Gastroesophageal sphincter (tissue), 4 donors: ENCODE results near the gene ZNF763. TPM values are rescaled to one million over a fixed set of nuclear protein-coding genes. Genes with fewer than 3 reads are reported as not detected.

Experiments
- ATAC-seq: fragments of 150-250 bp; one replicate; pipeline ENCODE4 v1.9.1; 2016; ENCODE audit warnings: mild to moderate bottlenecking, moderate library complexity
- H3K27ac ChIP-seq, 4 donors: fragments of 200-600 bp; sonication (generic) in 3 of 4; 1 replicate in 3 of 4; 2 replicates in 1 of 4; pipeline ENCODE4 v1.5.1; 2016 to 2019
- H3K27me3 ChIP-seq: fragments of 200-600 bp; sonication (generic); one replicate; pipeline ENCODE4 v1.5.1; 2019
- H3K36me3 ChIP-seq, 2 donors: fragments of 200-600 bp; sonication (generic); one replicate each; pipeline ENCODE4 v1.5.1; 2019; ENCODE audit warnings: control low read depth in 1 of 2
- H3K4me1 ChIP-seq, 3 donors: fragments of 200-600 bp; sonication (generic); 1 replicate in 2 of 3; 2 replicates in 1 of 3; pipeline ENCODE4 v1.5.1; 2016 to 2019; ENCODE audit warnings: control low read depth in 2 of 3
- H3K4me3 ChIP-seq, 2 donors: fragments of 200-600 bp; sonication (generic); one replicate each; pipeline ENCODE4 v1.5.1; 2019; ENCODE audit warnings: mild to moderate bottlenecking in 1 of 2, moderate library complexity in 1 of 2
- H3K9me3 ChIP-seq, 3 donors: fragments of 200-600 bp; sonication (generic); one replicate each; pipeline ENCODE4 v1.5.1; 2017 to 2019; ENCODE audit warnings: control low read depth in 2 of 3
- EP300 ChIP-seq: sonication (generic); formaldehyde crosslinking; IDR thresholded peaks from one replicate; pipeline ENCODE4 v1.6.1; 2017; ENCODE audit warnings: antibody characterized with exemption, mild to moderate bottlenecking
- POLR2A ChIP-seq, 2 donors: fragments of 450-650 bp; IDR thresholded peaks; one replicate each; pipeline ENCODE4 v1.6.1; 2017; ENCODE audit warnings: antibody characterized with exemption in 2 of 2, mild to moderate bottlenecking in 2 of 2, moderate library complexity in 1 of 2
- POLR2AphosphoS5 ChIP-seq: sonication (generic); formaldehyde crosslinking; IDR thresholded peaks from one replicate; pipeline ENCODE4 v1.6.1; 2017; ENCODE audit warnings: antibody characterized with exemption
- WGBS, 2 donors: methylation state at CpG; one replicate each; pipeline ENCODE4 v1.1.5; 2018; ENCODE audit warnings: low coverage in 1 of 2; 5-methylcytosine and 5-hydroxymethylcytosine counted together
- total RNA-seq, 4 donors: library from RNA; depleted of rRNA; stranded (reverse); fragments of >200 nt; gene quantifications; one replicate each; pipeline ENCODE4 v1.1.0, GENCODE V29; 2016
- TF ChIP-seq, protein P1 (sequence below), 4 experiments: fragments of 200-600 bp in 2 of 4; fragments of 450-650 bp in 2 of 4; sonication (generic) in 1 of 4; IDR thresholded peaks; one replicate each; pipeline ENCODE4 v1.5.1; 2017 to 2019; ENCODE audit warnings: antibody characterized with exemption in 4 of 4, mild to moderate bottlenecking in 2 of 4, moderate library complexity in 2 of 4

Gene ZNF763
- total RNA-seq, 4 donors from 2014 or later: 4.5 to 8.1 (median 5.1) TPM

GRCh38 chr19:11963566-11964355, 1.1 kb upstream of the ZNF763 start:
- Histone ChIP-seq H3K4me1 (peaks cover 0 to 28% (median 12%) of the 10 kb centered on the region in 3 donors), H3K27ac (peak overlapping the region in 3 of 4 donors; percentile 95 to 99 (median 98)), H3K9me3 (no peaks in the 10 kb centered on the region), H3K36me3 (no peaks in the 10 kb centered on the region), H3K27me3 (no peaks in the 10 kb centered on the region), H3K4me3 (peak overlapping the region in 1 of 2 donors; percentile 84)
- TF ChIP-seq, protein P1, sequence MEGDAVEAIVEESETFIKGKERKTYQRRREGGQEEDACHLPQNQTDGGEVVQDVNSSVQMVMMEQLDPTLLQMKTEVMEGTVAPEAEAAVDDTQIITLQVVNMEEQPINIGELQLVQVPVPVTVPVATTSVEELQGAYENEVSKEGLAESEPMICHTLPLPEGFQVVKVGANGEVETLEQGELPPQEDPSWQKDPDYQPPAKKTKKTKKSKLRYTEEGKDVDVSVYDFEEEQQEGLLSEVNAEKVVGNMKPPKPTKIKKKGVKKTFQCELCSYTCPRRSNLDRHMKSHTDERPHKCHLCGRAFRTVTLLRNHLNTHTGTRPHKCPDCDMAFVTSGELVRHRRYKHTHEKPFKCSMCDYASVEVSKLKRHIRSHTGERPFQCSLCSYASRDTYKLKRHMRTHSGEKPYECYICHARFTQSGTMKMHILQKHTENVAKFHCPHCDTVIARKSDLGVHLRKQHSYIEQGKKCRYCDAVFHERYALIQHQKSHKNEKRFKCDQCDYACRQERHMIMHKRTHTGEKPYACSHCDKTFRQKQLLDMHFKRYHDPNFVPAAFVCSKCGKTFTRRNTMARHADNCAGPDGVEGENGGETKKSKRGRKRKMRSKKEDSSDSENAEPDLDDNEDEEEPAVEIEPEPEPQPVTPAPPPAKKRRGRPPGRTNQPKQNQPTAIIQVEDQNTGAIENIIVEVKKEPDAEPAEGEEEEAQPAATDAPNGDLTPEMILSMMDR (IDR thresholded peaks at IDR 0.05): peak; percentile 73 to 91 (median 86)
- no peak for TF ChIP-seq POLR2AphosphoS5
- peak; percentile 64 for ATAC-seq
- WGBS, 2 donors: 26 to 46% methylated on average over 14 to 19 of the region's 26 CpGs

GRCh38 chr19:11964496-11964857, 363 bp upstream of the ZNF763 start:
- no peak for TF ChIP-seq POLR2A (IDR thresholded peaks at IDR 0.05)
- TF ChIP-seq, protein P1 (IDR thresholded peaks at IDR 0.05): peak in 3 of 4 experiments; percentile 24 to 39 (median 38)
- H3K4me1 ChIP-seq: peaks cover 0 to 28% (median 12%) of the 10 kb centered on the region in 3 donors
- peak; percentile 58 for ATAC-seq
- no peaks in the 10 kb centered on the region for H3K27me3 ChIP-seq
- WGBS, 2 donors: 0 to 4% methylated on average over 2 to 5 of the region's 8 CpGs
- H3K27ac ChIP-seq: peak overlapping the region; percentile 76 to 99 (median 96)
- no peaks in the 10 kb centered on the region for H3K9me3 ChIP-seq
- no peaks in the 10 kb centered on the region for H3K36me3 ChIP-seq
- H3K4me3 ChIP-seq: peak overlapping the region; percentile 52 to 84

DNA sequence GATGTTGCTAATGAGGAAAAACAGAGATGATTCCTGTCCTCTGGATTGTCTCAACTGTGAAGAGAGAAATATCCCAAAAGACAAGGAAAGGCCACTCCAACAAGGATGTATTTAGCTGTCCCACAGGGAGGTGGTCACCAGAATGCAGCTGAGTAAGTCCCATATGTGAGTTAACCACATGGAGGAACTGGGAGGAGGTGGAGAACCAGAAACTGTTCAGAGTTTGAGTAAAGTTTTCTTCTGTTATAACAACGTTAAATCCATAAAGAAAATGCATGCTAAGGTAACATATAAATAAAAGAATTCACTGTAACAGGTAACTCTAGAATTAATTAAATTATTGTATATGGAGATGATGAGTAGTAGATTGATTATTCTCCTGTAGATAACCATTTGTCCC, 5.3 kb downstream of the ZNF763 start:
- H3K4me3 ChIP-seq: no peak overlapping the region
- WGBS, 2 donors: 60% methylated on average over 1 of the region's 1 CpG; no CpG with 5 or more reads in 1 of the 2 donors
- H3K27ac ChIP-seq: no peak overlapping the region
- ATAC-seq: no peak
- H3K27me3 ChIP-seq: no peaks in the 10 kb centered on the region
- TF ChIP-seq POLR2A (IDR thresholded peaks at IDR 0.05): no peak
- no peak for TF ChIP-seq EP300
- TF ChIP-seq, protein P1 (IDR thresholded peaks at IDR 0.05): no peak
- no peak for TF ChIP-seq POLR2AphosphoS5
- H3K36me3 ChIP-seq: peaks cover 0 to 5% of the 10 kb centered on the region in 2 donors
- no peaks in the 10 kb centered on the region for H3K9me3 ChIP-seq
- peaks cover 0 to 13% (median 5%) of the 10 kb centered on the region in 3 donors for H3K4me1 ChIP-seq

- WGBS, 2 donors: 88 to 92% methylated on average over 1 to 2 of the region's 2 CpGs
- Histone ChIP-seq H3K4me1 (peaks cover 0 to 6% (median 0%) of the 10 kb centered on the region in 3 donors), H3K27me3 (no peaks in the 10 kb centered on the region), H3K27ac (no peak overlapping the region), H3K4me3 (no peak overlapping the region), H3K9me3 (no peaks in the 10 kb centered on the region), H3K36me3 (peaks cover 0 to 8% of the 10 kb centered on the region in 2 donors)
- no peak for TF ChIP-seq EP300
- TF ChIP-seq POLR2A (IDR thresholded peaks at IDR 0.05): no peak
- TF ChIP-seq, protein P1 (IDR thresholded peaks at IDR 0.05): no peak
- no peak for TF ChIP-seq POLR2AphosphoS5
- no peak for ATAC-seq
These were observed 6.2 kb downstream of the ZNF763 start for GRCh38 chr19:11971041-11971440.
